ENCODE results near the gene CASP10. TPM values are rescaled to one million over a fixed set of nuclear protein-coding genes. Genes with fewer than 3 reads are reported as not detected.

Gene CASP10
- polyA plus RNA-seq, 1 of the 3 experiments (the other 2 are of a cell fraction), result 0.12 TPM

DNA sequence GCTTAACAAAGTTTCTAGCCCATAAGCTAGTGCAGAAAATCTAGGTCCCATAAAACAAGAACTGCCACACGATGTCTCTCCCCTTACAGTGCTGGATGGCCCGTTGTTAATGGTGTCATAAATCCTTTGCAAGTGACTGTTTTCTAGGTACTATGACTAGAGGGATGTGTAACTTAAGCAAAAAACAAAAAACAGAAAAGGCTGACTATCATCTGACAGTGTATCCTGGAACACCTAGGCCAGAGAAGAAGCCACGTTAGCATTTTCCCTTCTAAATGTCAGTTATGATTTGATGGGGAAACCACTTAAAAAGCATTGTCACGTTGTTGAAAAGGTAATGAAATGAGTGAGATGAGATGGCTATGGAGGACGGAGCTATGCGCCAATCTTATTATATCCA is 79.8 kb downstream of the CASP10 start:
- Histone ChIP-seq H3K9me2 (no peaks in the 10 kb centered on the region), H3K4me2 (no peak overlapping the region), H3K36me3 (replicated peaks in 1 of 2; ENCODE audit: control insufficient read depth in 1 of 2, insufficient read depth in 2 of 2, low read length in 1 of 2) (peaks cover 0 to 5% of the 10 kb centered on the region in 2 experiments), H3K27me3 (ENCODE audit: insufficient read depth) (no peaks in the 10 kb centered on the region), H3K4me3 (ENCODE audit: low read depth in 2 of 2, low read length in 1 of 2) (no peak overlapping the region), H2AFZ (ENCODE audit: low read depth) (no peak overlapping the region), H3K27ac (ENCODE audit: low read depth in 2 of 2, low read length in 1 of 2) (no peak overlapping the region), H3K4me1 (ENCODE audit: control insufficient read depth in 1 of 2, insufficient read depth in 2 of 2, low read depth in 1 of 2, low read length in 1 of 2) (peaks cover 0 to 15% of the 10 kb centered on the region in 2 experiments; a peak in 2 of 4 replicates), H4K20me1 (ENCODE audit: insufficient read depth) (no peaks in the 10 kb centered on the region), H3K9me3 (no peaks in the 10 kb centered on the region), H3F3A (replicated peaks; ENCODE audit: insufficient read depth) (peaks cover 12% of the 10 kb centered on the region), H3K9ac (no peak overlapping the region), H3K79me2 (ENCODE audit: insufficient read depth) (peaks cover 42% of the 10 kb centered on the region)
- no peak for TF ChIP-seq CHD2 (IDR thresholded peaks at IDR 0.05; ENCODE audit: low read length, partially characterized antibody)
- no peak for TF ChIP-seq FOSL2 (IDR thresholded peaks at IDR 0.05; ENCODE audit: borderline replicate concordance, low read depth)
- no peak for TF ChIP-seq EP300 (IDR thresholded peaks at IDR 0.05; ENCODE audit: borderline replicate concordance in 1 of 2, low read depth in 1 of 2, low read length in 1 of 2)
- no peak for TF ChIP-seq EZH2phosphoT487 (IDR thresholded peaks at IDR 0.05; ENCODE audit: borderline replicate concordance, low read depth)
- TF ChIP-seq, protein P1, sequence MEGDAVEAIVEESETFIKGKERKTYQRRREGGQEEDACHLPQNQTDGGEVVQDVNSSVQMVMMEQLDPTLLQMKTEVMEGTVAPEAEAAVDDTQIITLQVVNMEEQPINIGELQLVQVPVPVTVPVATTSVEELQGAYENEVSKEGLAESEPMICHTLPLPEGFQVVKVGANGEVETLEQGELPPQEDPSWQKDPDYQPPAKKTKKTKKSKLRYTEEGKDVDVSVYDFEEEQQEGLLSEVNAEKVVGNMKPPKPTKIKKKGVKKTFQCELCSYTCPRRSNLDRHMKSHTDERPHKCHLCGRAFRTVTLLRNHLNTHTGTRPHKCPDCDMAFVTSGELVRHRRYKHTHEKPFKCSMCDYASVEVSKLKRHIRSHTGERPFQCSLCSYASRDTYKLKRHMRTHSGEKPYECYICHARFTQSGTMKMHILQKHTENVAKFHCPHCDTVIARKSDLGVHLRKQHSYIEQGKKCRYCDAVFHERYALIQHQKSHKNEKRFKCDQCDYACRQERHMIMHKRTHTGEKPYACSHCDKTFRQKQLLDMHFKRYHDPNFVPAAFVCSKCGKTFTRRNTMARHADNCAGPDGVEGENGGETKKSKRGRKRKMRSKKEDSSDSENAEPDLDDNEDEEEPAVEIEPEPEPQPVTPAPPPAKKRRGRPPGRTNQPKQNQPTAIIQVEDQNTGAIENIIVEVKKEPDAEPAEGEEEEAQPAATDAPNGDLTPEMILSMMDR (IDR thresholded peaks at IDR 0.05), result no peak
- TF ChIP-seq RFX5 (IDR thresholded peaks at IDR 0.05; ENCODE audit: low read length), result no peak
- TF ChIP-seq FOXM1 (IDR thresholded peaks at IDR 0.05; ENCODE audit: low read depth), result no peak
- no peak for TF ChIP-seq FOXJ3 (CRISPR knock-in tag; IDR thresholded peaks at IDR 0.05)
- TF ChIP-seq RAD21 (IDR thresholded peaks at IDR 0.05; ENCODE audit: low read length), result no peak
- TF ChIP-seq SMC3 (IDR thresholded peaks at IDR 0.05; ENCODE audit: low read depth, low read length), result no peak
- no peak for TF ChIP-seq NRF1 (IDR thresholded peaks at IDR 0.05; ENCODE audit: low read depth, low read length)
- TF ChIP-seq, protein P2, sequence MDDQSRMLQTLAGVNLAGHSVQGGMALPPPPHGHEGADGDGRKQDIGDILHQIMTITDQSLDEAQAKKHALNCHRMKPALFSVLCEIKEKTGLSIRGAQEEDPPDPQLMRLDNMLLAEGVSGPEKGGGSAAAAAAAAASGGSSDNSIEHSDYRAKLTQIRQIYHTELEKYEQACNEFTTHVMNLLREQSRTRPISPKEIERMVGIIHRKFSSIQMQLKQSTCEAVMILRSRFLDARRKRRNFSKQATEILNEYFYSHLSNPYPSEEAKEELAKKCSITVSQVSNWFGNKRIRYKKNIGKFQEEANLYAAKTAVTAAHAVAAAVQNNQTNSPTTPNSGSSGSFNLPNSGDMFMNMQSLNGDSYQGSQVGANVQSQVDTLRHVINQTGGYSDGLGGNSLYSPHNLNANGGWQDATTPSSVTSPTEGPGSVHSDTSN (IDR thresholded peaks at IDR 0.05), result no peak
- ChIA-PET CTCF (no interaction called here), POLR2A (no interaction called here)
- WGBS (ENCODE audit: low lambda C conversion rate), result 90% methylated on average over 6 of the region's 6 CpGs
- DNase-seq, result no peak

DNA sequence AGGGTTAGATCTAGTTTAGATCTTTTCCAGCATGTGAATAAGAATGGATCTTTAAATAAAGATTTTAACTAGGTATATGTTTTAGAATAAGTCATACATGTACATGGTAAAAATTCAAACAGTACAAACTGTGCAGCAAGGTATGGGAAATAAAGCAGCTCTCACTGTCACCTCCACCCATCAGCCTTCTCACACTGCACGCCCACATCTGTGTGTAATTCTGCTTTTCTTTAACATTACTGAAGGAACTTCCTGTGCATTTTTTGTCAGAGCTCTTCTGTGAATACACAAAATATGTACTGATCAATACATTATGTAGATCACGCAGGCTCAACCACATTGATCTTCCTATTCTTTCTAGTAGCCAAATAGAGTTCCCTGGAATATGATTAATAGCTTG is 80.8 kb downstream of the CASP10 start:
- no peaks in the 10 kb centered on the region for H3K9me2 ChIP-seq
- H3K36me3 ChIP-seq (replicated peaks in 1 of 2; ENCODE audit: control insufficient read depth in 1 of 2, insufficient read depth in 2 of 2, low read length in 1 of 2), result peaks cover 0 to 5% of the 10 kb centered on the region in 2 experiments
- POLR2A ChIA-PET, result no interaction called here
- no peaks in the 10 kb centered on the region for H3K27me3 ChIP-seq (ENCODE audit: insufficient read depth)
- H3K27ac ChIP-seq (ENCODE audit: low read depth in 2 of 2, low read length in 1 of 2), result no peak overlapping the region
- no peak overlapping the region for H3K4me3 ChIP-seq (ENCODE audit: low read depth in 2 of 2, low read length in 1 of 2)
- CTCF ChIA-PET, result interaction anchor here (1.2 kb wide), 1 partner anchor 493 kb away, joined by 3 read pairs; no protein-coding TSS in a partner anchor
- H2AFZ ChIP-seq (ENCODE audit: low read depth), result no peak overlapping the region
- H3K4me1 ChIP-seq (ENCODE audit: control insufficient read depth in 1 of 2, insufficient read depth in 2 of 2, low read depth in 1 of 2, low read length in 1 of 2), result peaks cover 0 to 15% of the 10 kb centered on the region in 2 experiments; a peak in 2 of 4 replicates
- peaks cover 38% of the 10 kb centered on the region for H3K79me2 ChIP-seq (ENCODE audit: insufficient read depth)
- no peak for DNase-seq
- H3K4me2 ChIP-seq, result no peak overlapping the region
- no peaks in the 10 kb centered on the region for H3K9me3 ChIP-seq
- no peak overlapping the region for H3K9ac ChIP-seq
- no peaks in the 10 kb centered on the region for H4K20me1 ChIP-seq (ENCODE audit: insufficient read depth)
- H3F3A ChIP-seq (replicated peaks; ENCODE audit: insufficient read depth), result peaks cover 5% of the 10 kb centered on the region
- 87% methylated on average over 2 of the region's 2 CpGs for WGBS (ENCODE audit: low lambda C conversion rate)
- no peak for TF ChIP-seq RCOR1 (IDR thresholded peaks at IDR 0.05; ENCODE audit: low read length)
- no peak for TF ChIP-seq NRF1 (IDR thresholded peaks at IDR 0.05; ENCODE audit: low read depth, low read length)
- TF ChIP-seq, protein P2 (IDR thresholded peaks at IDR 0.05), result no peak
- TF ChIP-seq SIN3A (IDR thresholded peaks at IDR 0.05; ENCODE audit: borderline replicate concordance, low read depth, low read length), result no peak
- no peak for TF ChIP-seq TCF12 (IDR thresholded peaks at IDR 0.05)
- TF ChIP-seq, protein P3, sequence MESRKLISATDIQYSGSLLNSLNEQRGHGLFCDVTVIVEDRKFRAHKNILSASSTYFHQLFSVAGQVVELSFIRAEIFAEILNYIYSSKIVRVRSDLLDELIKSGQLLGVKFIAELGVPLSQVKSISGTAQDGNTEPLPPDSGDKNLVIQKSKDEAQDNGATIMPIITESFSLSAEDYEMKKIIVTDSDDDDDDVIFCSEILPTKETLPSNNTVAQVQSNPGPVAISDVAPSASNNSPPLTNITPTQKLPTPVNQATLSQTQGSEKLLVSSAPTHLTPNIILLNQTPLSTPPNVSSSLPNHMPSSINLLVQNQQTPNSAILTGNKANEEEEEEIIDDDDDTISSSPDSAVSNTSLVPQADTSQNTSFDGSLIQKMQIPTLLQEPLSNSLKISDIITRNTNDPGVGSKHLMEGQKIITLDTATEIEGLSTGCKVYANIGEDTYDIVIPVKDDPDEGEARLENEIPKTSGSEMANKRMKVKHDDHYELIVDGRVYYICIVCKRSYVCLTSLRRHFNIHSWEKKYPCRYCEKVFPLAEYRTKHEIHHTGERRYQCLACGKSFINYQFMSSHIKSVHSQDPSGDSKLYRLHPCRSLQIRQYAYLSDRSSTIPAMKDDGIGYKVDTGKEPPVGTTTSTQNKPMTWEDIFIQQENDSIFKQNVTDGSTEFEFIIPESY (IDR thresholded peaks at IDR 0.05; ENCODE audit: borderline replicate concordance, low read depth), result no peak
- no peak for TF ChIP-seq GATA2 (CRISPR knock-in tag; IDR thresholded peaks at IDR 0.05)
- TF ChIP-seq POLR2AphosphoS5 (IDR thresholded peaks at IDR 0.05; ENCODE audit: low read depth, low read length), result no peak
- TF ChIP-seq RFX5 (IDR thresholded peaks at IDR 0.05; ENCODE audit: low read length), result no peak
- TF ChIP-seq, protein P4, sequence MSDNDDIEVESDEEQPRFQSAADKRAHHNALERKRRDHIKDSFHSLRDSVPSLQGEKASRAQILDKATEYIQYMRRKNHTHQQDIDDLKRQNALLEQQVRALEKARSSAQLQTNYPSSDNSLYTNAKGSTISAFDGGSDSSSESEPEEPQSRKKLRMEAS (IDR thresholded peaks at IDR 0.05; ENCODE audit: low read depth), result no peak
- TF ChIP-seq SMC3 (IDR thresholded peaks at IDR 0.05; ENCODE audit: low read depth, low read length), result no peak
- TF ChIP-seq EP300 (IDR thresholded peaks at IDR 0.05; ENCODE audit: borderline replicate concordance in 1 of 2, low read depth in 1 of 2, low read length in 1 of 2), result no peak
- TF ChIP-seq TEAD4 (IDR thresholded peaks at IDR 0.05; ENCODE audit: borderline replicate concordance, insufficient read depth), result no peak
- TF ChIP-seq, protein P5, sequence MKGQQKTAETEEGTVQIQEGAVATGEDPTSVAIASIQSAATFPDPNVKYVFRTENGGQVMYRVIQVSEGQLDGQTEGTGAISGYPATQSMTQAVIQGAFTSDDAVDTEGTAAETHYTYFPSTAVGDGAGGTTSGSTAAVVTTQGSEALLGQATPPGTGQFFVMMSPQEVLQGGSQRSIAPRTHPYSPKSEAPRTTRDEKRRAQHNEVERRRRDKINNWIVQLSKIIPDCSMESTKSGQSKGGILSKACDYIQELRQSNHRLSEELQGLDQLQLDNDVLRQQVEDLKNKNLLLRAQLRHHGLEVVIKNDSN (IDR thresholded peaks at IDR 0.05; ENCODE audit: borderline replicate concordance, low read depth), result no peak

Measured in SK-N-SH (cell line).